NCI-H345 (cell line): ENCODE measurements around the gene HINT1.

ENCODE experiments used
- DNase-seq: peaks from one replicate; lab custom pipeline; 2025; lab: John Stamatoyannopoulos, UW

The HINT1 gene

GRCh38 chr5:131109540-131110255 lies 55.4 kb downstream of the HINT1 start:
- DNase-seq, result peak; percentile 4
